HepG2 (cell line): ENCODE data around the gene ATRAID. TPM values are rescaled to one million over a fixed set of nuclear protein-coding genes. Genes with fewer than 3 reads are reported as not detected.

Experiments
- ELF3 ChIP-seq: IDR thresholded peaks from 2 replicates; pipeline ENCODE4 v1.6.1; 2016; ENCODE audit warnings: missing genetic modification reagents, missing compliant biosample characterization
- EP300 ChIP-seq, 3 experiments: sonication (generic) in 1 of 3; formaldehyde crosslinking in 1 of 3; IDR thresholded peaks; 2 replicates each; pipeline versions ENCODE4 v1.5.1 to v1.6.1; 2011 to 2020; ENCODE audit warnings: low read depth in 2 of 3, low read length in 2 of 3, borderline replicate concordance in 1 of 3, improper control_type of control experiment in 1 of 3, mild to moderate bottlenecking in 1 of 3, missing genetic modification reagents in 1 of 3, moderate library complexity in 1 of 3
- ERF ChIP-seq: IDR thresholded peaks from 2 replicates; pipeline ENCODE4 v1.6.1; 2018; ENCODE audit warnings: missing biosample characterization, missing genetic modification reagents
- EZH2 ChIP-seq: conservative IDR thresholded peaks from 2 replicates; pipeline ENCODE4 v1.6.1; 2012; ENCODE audit warnings: mild to moderate bottlenecking, low read depth, low read length, moderate library complexity
- GATAD2A ChIP-seq: IDR thresholded peaks from 2 replicates; pipeline ENCODE4 v1.6.1; 2016
- HNRNPL ChIP-seq: fragments of 200-400 bp; formaldehyde crosslinking; IDR thresholded peaks from 2 replicates; pipeline ENCODE4 v1.6.1; 2017; ENCODE audit warnings: mild to moderate bottlenecking, low read depth, low read length
- IRX3 ChIP-seq: sonication (generic); formaldehyde crosslinking; IDR thresholded peaks from 2 replicates; pipeline ENCODE4 v1.8.1; 2023; ENCODE audit warnings: mild to moderate bottlenecking, low read depth, missing genetic modification reagents, borderline replicate concordance
- RFX3 ChIP-seq: IDR thresholded peaks from 2 replicates; pipeline ENCODE4 v1.6.1; 2016; ENCODE audit warnings: missing biosample characterization, missing genetic modification reagents
- SIN3A ChIP-seq: IDR thresholded peaks from 2 replicates; pipeline ENCODE4 v1.6.1; 2011; ENCODE audit warnings: low read depth, mild to moderate bottlenecking, control low read depth, low read length, borderline replicate concordance
- SIX4 ChIP-seq: sonication (generic); formaldehyde crosslinking; IDR thresholded peaks from 2 replicates; pipeline ENCODE4 v1.4.0; 2020; ENCODE audit warnings: missing genetic modification reagents
- SUZ12 ChIP-seq: fragments of 150-350 bp; IDR thresholded peaks from 2 replicates; pipeline ENCODE4 v1.6.1; 2014; ENCODE audit warnings: low read depth, low read length
- YEATS4 ChIP-seq: sonication (generic); formaldehyde crosslinking; IDR thresholded peaks from 2 replicates; pipeline ENCODE4 v1.4.0; 2020; ENCODE audit warnings: missing genetic modification reagents, borderline replicate concordance
- ZFP36L1 ChIP-seq: sonication (generic); formaldehyde crosslinking; IDR thresholded peaks from 2 replicates; pipeline ENCODE4 v1.8.0; 2022; ENCODE audit warnings: mild to moderate bottlenecking, missing genetic modification reagents, moderate library complexity
- ZNF225 ChIP-seq: sonication (generic); formaldehyde crosslinking; IDR thresholded peaks from 2 replicates; pipeline ENCODE4 v1.4.0; 2020; ENCODE audit warnings: mild to moderate bottlenecking, missing genetic modification reagents
- ZNF24 ChIP-seq: fragments of 450-650 bp; IDR thresholded peaks from 2 replicates; pipeline ENCODE4 v1.6.1; 2017; ENCODE audit warnings: antibody characterized with exemption, mild to moderate bottlenecking
- ZNF34 ChIP-seq: sonication (generic); formaldehyde crosslinking; IDR thresholded peaks from 2 replicates; pipeline ENCODE4 v1.4.0; 2020; ENCODE audit warnings: mild to moderate bottlenecking, missing genetic modification reagents, borderline replicate concordance
- ZNF570 ChIP-seq: sonication (generic); formaldehyde crosslinking; IDR thresholded peaks from 2 replicates; pipeline ENCODE4 v1.4.0; 2020; ENCODE audit warnings: mild to moderate bottlenecking, missing genetic modification reagents, borderline replicate concordance
- ZNF839 ChIP-seq: sonication (generic); formaldehyde crosslinking; IDR thresholded peaks from 2 replicates; pipeline ENCODE4 v1.4.0; 2020; ENCODE audit warnings: missing genetic modification reagents, mild to moderate bottlenecking, borderline replicate concordance
- polyA plus RNA-seq, 8 experiments: library from polyadenylated mRNA; depleted of rRNA in 3 of 8; stranded (reverse) in 7 of 8; unstranded in 1 of 8; fragments of >200 nt; fragmentation: Illumina TruSeq in 4 of 8; extraction: Trizol in 4 of 8; gene quantifications; 2 replicates each; pipeline versions ENCODE4 v1.2.1 to v1.2.3, GENCODE V29; 2011 to 2016; ENCODE audit warnings: low read depth in 4 of 8, missing spikeins in 1 of 8, mixed read lengths in 1 of 8; ENCODE audit not compliant: insufficient read depth in 1 of 8
- total RNA-seq, 5 experiments: library from RNA; depleted of rRNA; stranded (reverse); fragments of >200 nt; fragmentation: Illumina TruSeq; extraction: Trizol; gene quantifications; 2 replicates each; pipeline ENCODE4 v1.2.3, GENCODE V29; 2016; ENCODE audit warnings: low read depth in 1 of 5
- TF ChIP-seq, protein P1 (sequence below): sonication (generic); formaldehyde crosslinking; IDR thresholded peaks from 2 replicates; pipeline ENCODE4 v1.4.0; 2020; ENCODE audit warnings: missing genetic modification reagents
- TF ChIP-seq, protein P2 (sequence below): sonication (generic); formaldehyde crosslinking; conservative IDR thresholded peaks from 2 replicates; pipeline ENCODE4 v1.5.0; 2020; ENCODE audit warnings: missing genetic modification reagents
- TF ChIP-seq, protein P3 (sequence below): sonication (generic); formaldehyde crosslinking; IDR thresholded peaks from 2 replicates; pipeline ENCODE4 v1.5.0; 2020; ENCODE audit warnings: mild to moderate bottlenecking, missing genetic modification reagents, borderline replicate concordance
- TF ChIP-seq, protein P4 (sequence below): sonication (generic); formaldehyde crosslinking; IDR thresholded peaks from 2 replicates; pipeline ENCODE4 v1.4.0; 2020; ENCODE audit warnings: mild to moderate bottlenecking, missing genetic modification reagents, borderline replicate concordance

Gene ATRAID
- total and polyA plus RNA-seq, 2 of the 13 experiments (the other 11 are each of a cell fraction or from before 2014, with no cell fraction given) = 207 to 382 TPM

DNA sequence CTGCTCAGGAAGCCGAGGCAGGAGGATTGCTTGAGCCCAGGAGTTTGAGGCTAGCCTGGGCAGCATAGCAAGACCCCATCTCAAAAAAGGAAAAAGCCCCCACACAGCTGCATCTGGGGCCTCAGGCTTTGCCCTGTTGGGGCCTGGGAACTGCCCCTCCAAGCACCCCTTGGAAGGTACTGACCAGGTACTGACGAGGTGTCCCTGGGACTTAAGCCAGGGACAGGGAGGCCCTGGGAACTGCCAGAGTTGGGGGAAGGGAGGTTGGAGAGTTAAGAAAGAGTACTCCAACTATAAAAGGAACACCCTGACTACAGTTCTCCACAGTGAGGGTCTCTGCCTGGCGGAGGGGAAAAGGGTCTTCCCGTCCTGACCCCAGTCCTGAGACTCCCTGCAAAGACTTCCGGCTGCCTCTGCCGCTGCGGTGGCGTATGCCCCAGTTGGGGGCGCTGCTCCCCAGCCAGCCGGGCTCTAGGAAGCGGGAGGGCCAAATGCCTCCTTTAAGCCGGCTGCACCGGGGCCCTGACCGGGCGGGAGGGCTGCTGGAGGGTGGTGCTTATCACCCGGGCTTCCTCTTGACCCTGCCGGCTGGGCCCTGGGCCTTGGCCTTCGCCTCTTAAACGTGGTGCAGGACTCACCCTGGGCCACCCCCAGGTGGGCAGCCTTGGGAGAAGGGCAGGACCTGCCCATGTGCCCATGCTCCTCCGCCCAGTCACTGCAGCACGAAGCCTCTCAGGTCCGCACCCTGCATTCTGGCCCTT is 38.2 kb downstream of the ATRAID start (continued):
- TF ChIP-seq, protein P1, sequence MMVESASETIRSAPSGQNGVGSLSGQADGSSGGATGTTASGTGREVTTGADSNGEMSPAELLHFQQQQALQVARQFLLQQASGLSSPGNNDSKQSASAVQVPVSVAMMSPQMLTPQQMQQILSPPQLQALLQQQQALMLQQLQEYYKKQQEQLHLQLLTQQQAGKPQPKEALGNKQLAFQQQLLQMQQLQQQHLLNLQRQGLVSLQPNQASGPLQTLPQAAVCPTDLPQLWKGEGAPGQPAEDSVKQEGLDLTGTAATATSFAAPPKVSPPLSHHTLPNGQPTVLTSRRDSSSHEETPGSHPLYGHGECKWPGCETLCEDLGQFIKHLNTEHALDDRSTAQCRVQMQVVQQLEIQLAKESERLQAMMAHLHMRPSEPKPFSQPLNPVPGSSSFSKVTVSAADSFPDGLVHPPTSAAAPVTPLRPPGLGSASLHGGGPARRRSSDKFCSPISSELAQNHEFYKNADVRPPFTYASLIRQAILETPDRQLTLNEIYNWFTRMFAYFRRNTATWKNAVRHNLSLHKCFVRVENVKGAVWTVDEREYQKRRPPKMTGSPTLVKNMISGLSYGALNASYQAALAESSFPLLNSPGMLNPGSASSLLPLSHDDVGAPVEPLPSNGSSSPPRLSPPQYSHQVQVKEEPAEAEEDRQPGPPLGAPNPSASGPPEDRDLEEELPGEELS (CRISPR knock-in tag) = peak; percentile 42; the same call in 1 of the 2 replicates
- TF ChIP-seq, protein P2, sequence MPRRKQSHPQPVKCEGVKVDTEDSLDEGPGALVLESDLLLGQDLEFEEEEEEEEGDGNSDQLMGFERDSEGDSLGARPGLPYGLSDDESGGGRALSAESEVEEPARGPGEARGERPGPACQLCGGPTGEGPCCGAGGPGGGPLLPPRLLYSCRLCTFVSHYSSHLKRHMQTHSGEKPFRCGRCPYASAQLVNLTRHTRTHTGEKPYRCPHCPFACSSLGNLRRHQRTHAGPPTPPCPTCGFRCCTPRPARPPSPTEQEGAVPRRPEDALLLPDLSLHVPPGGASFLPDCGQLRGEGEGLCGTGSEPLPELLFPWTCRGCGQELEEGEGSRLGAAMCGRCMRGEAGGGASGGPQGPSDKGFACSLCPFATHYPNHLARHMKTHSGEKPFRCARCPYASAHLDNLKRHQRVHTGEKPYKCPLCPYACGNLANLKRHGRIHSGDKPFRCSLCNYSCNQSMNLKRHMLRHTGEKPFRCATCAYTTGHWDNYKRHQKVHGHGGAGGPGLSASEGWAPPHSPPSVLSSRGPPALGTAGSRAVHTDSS (CRISPR knock-in tag) = no peak
- TF ChIP-seq ERF (CRISPR knock-in tag) = peak; percentile 66; the same call in 1 of the 2 replicates
- TF ChIP-seq EZH2 = no peak
- no peak for TF ChIP-seq ZNF24
- no peak for TF ChIP-seq ZNF839 (CRISPR knock-in tag)
- peak; percentile 77 for TF ChIP-seq GATAD2A (CRISPR knock-in tag)
- no peak for TF ChIP-seq SUZ12
- no peak for TF ChIP-seq ZNF34
- TF ChIP-seq, protein P3, sequence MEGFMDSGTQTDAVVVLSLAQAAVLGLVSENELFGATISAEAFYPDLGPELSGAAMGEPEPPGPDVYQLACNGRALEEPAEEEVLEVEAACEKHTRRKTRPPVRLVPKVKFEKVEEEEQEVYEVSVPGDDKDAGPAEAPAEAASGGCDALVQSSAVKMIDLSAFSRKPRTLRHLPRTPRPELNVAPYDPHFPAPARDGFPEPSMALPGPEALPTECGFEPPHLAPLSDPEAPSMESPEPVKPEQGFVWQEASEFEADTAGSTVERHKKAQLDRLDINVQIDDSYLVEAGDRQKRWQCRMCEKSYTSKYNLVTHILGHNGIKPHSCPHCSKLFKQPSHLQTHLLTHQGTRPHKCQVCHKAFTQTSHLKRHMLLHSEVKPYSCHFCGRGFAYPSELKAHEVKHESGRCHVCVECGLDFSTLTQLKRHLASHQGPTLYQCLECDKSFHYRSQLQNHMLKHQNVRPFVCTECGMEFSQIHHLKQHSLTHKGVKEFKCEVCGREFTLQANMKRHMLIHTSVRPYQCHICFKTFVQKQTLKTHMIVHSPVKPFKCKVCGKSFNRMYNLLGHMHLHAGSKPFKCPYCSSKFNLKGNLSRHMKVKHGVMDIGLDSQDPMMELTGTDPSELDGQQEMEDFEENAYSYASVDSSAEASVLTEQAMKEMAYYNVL (CRISPR knock-in tag) = peak; percentile 58; the same call in 1 of the 2 replicates
- no peak for TF ChIP-seq RFX3 (CRISPR knock-in tag)
- TF ChIP-seq YEATS4 = peak; percentile 22; the same call in 1 of the 2 replicates
- 0 out of 2 replicates have a peak, but pooled peaks have one; percentile 26 for TF ChIP-seq IRX3 (CRISPR knock-in tag)
- peak; percentile 89 for TF ChIP-seq HNRNPL
- no peak for TF ChIP-seq EP300 (IDR thresholded peaks at IDR 0.05; ENCODE audit: low read depth in 2 of 2, low read length in 2 of 2)
- no peak for TF ChIP-seq EP300 (CRISPR knock-in tag; IDR thresholded peaks at IDR 0.05; ENCODE audit: borderline replicate concordance)
- no peak for TF ChIP-seq ZNF225
- peak; percentile 60; the same call in 1 of the 2 replicates for TF ChIP-seq SIN3A
- TF ChIP-seq, protein P4, sequence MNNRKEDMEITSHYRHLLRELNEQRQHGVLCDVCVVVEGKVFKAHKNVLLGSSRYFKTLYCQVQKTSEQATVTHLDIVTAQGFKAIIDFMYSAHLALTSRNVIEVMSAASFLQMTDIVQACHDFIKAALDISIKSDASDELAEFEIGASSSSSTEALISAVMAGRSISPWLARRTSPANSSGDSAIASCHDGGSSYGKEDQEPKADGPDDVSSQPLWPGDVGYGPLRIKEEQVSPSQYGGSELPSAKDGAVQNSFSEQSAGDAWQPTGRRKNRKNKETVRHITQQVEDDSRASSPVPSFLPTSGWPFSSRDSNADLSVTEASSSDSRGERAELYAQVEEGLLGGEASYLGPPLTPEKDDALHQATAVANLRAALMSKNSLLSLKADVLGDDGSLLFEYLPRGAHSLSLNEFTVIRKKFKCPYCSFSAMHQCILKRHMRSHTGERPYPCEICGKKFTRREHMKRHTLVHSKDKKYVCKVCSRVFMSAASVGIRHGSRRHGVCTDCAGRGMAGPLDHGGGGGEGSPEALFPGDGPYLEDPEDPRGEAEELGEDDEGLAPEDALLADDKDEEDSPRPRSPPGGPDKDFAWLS (CRISPR knock-in tag) = no peak
- no peak for TF ChIP-seq ZFP36L1 (CRISPR knock-in tag)
- TF ChIP-seq ZNF570 (CRISPR knock-in tag) = no peak
- TF ChIP-seq ELF3 (CRISPR knock-in tag) = peak; percentile 91
- TF ChIP-seq SIX4 (CRISPR knock-in tag) = peak; percentile 34; the same call in 1 of the 2 replicates
